GM18508 (cell line): ENCODE results near the gene CA10.

Source experiments
- ATAC-seq: cut with Tn5 transposase; IDR thresholded peaks from one replicate; pipeline ENCODE4 v1.9.1; 2021; ENCODE audit warnings: moderate number of reproducible peaks; ENCODE audit not compliant: insufficient read depth, unreplicated experiment

CA10 gene

DNA sequence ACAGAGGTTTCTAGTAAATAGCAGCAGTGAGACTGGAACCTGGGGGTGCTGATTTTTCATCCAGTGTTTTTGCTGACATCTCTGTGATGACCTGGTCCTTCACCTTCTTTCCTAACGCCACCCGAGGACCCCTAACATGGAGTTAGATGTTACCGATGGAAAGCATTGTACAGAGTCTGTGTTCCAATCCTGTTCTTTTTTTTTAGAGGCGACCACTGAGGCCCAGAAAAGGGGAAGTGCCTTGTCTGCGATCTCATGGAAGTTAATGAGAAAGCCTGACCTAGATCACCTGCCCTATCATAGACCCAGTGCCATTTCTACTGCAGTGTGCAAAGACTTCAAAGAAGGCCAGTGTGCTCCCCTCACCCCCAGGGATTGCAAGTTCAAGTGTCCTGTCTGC is 362.5 kb downstream of the CA10 start:
- no peak for ATAC-seq

DNA sequence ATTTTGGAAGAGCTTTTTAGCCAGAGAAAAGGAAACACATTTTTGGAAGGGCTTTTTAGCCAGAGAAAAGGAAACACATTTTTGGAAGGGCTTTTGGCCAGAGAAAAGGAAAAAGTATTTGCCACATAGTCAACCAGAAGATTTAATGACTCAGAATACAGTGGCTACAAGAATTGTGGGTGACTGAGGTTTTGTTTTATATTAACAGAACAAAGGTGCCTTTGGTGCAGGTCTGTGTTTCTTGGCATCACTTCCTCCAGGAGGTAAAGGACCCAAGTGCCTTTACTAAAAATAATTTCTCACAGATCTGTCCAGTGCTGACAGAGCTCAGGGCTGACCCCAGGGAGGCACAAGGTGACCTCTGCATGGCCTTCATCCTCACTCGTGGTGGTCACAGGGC is 363.1 kb downstream of the CA10 start:
- ATAC-seq, result no peak

DNA sequence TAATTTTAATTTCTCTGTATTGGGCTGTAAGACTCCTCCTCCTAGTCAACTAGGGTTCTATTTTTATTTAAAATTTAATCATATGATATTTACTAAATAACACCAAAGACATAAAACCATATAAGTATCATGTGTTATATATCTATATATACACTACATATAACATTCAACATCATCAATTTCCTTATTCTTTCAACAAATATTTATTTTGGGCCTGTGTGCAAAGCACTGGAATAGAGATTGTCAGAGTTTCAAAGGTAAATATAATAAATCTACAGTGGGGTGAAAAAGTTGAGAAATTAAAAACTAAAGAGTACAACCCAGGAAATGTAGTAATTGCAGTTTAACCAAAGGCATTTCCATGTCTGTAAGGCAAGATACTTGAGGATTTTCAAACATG is 364.0 kb downstream of the CA10 start:
- ATAC-seq, result no peak

DNA sequence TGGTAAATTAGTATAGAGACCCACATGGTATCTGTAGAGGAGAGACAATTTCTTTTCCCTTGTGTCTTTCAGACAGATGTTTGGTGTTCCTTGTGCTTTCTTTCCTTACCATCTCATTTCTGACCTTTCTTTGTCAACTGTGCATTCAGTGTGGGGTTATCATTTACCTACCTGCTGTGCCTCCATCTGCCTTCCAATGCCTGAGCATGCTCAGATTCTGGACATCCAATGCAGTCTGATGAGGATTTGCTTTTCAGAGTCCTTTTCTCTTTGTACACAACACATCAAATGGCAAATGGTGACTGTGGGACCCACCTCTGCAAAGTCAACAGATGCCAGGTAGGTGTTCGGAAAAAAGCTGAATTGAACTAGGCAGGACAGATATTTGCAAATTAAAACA is 364.8 kb downstream of the CA10 start:
- ATAC-seq, result no peak

DNA sequence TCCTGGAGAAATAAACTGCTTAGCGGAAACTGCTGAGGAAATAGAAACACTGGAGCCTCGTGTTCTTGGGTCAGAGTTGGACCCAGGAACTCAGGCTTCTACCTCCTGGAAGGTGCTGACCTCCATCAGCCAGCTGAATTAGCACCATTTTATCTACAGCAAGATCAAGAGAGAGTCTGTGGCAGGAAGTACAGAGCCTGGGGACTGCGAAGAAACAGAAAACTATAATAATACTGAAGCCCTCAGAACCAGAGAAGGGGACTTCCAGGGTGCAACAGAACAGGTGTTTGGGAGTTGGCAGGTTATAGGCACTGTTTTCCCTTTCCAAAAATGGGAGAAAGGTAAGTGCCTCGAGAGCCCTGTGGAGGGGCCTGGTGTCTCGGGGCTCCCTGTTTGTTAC is 379.7 kb downstream of the CA10 start:
- no peak for ATAC-seq

DNA sequence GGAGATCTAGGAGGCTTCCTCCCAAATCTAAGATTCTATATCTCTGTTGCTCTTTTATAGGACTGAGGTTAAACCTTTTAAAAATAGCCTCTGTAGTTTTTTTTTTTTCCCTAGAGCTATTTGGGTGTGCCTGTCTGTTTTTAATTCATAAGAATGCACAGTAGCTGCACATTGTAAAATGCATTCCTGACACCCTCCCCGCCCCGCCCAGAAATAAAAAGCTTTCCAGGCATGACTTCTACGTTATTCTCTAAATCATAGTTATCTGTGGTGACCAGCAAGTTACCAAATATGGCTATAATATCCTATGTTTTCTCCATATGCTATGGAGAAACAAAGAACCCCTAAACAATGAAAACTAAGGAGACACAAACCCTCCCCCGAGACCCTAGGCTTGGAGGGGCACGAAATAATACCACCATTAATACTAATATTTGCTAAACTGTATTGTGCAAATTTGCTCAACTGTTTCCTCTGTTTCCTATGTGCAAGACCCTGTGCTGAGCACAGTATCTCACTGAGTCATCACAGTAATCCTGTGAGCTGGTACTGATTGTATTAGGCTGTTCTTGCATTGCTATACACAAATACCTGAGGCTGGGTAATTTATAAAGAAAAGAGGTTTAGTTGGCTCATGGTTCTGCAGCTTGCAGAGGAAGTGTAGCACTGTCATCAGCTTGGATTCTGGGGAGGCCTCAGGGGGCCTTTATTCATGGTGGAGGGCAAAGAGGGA is 388.3 kb downstream of the CA10 start:
- ATAC-seq, result no peak

DNA sequence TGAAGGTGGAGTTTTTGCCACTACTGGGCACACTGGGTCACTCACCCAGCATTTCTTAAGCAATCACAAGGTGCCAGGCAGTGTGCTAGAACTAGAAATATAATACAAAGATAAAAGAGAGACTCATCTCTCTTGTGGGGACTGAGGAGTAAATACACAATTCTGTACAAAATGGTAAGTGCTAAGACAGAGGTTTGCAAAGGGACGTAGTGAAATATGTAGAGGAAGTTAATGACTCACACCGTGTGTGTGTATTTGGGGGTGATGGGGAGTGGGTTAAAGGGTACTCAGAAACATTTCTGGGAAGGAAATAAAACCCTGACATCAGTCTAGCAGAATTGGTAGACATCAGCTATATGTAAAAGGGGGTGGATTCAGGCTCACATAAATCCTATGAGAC is 389.3 kb downstream of the CA10 start:
- no peak for ATAC-seq

DNA sequence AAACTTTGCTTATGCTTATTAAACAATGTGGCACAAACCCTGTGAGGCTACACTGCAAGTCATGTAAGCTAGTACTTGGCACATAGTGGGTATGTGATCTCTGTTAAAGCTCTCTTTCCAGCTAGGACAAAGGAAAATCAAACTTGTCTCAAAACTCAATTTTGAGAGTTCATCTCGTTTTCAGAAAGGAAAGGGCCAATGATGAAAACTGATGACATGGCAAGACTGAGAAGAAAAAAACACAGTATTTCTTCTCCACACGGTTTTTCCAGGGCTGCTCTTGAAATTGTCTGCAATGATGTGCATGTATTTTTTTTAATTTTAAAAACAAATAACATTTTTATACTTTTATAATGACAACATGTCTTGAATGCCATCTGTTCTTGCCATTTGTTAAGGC is 389.8 kb downstream of the CA10 start:
- ATAC-seq, result no peak

DNA sequence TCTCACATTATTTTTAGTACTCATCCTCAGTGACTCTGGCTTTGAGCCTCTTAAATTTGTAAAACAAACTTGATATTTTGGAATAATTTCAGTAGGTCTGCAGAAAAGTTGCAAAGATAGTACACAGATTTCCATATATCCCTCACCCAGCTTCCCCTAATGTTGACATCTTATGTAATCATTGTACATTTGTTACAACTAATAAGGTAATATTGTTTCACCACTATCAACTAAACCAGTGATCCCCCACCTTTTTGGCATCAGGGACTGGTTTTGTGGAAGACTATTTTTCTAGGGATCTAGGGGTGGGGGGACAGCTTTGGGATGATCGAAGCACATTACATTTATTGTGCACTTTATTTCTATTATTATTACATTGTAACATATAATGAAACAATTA is 391.2 kb downstream of the CA10 start:
- no peak for ATAC-seq

DNA sequence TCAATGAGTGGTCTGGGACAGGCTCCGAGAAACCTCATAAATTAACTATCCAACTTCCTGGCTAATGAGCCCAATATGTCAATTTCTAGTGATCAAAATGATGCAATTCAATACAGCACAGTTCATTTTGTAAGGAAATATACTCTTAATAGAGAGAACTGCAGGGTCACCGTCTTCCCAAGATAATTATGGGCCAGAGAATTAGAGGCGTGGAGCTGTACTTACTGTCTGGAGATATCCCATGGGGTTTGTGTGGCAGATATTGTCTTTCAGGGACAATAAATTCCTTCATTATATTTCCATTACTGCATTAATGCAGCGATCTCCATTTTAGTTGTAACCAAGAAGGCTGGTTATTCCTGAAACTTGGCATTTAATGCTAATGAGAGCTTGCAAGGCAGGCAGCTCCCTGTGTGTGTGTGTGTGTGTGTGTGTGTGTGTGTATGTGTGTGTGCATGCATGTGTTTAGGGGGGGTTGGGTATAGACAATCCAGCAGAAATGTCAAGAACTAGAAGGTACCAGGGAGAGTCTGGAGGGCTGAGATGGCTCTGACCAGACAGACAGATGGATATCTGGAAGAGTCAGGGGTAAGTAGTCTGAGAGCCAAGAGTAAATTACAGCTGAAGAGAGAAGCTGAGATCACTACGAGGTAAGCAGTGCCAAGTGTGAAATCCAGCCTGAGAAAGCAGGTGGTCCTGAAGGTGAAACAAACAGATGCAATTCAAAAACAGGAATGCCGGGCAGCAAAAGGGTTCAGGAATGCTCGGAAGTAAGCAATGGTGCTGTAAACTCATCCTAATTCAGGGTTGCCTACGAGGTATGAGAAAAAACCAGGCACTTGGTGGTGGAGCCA is 393.0 kb downstream of the CA10 start:
- ATAC-seq, result no peak

DNA sequence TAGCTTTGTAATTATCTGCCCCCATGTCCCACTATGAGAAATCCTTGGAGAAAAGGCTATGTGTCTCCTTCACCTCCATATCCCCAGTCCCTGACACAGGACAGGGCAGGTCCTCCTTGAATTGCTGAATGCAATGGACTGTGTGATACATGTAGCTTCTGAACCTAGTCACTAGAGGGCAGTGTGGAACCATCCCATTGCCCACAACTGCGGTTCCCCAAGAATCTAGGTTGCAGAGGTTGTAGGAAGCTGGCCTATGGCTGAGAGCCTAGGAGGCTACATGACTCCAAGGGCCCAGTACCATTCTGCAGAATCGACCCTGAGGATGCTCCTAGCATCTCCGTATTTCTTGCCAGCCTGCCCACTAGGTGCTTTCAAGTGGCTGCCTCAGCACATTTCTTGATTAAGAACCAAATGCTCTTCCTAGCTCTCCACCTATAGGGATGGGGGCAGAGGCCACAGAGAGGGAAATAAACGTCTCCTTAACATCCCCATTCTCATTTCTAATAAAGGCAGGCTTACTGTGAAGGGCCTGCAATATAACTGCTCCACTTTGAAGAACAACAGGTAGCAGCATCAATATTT is 394.0 kb downstream of the CA10 start:
- ATAC-seq, result peak; percentile 96

DNA sequence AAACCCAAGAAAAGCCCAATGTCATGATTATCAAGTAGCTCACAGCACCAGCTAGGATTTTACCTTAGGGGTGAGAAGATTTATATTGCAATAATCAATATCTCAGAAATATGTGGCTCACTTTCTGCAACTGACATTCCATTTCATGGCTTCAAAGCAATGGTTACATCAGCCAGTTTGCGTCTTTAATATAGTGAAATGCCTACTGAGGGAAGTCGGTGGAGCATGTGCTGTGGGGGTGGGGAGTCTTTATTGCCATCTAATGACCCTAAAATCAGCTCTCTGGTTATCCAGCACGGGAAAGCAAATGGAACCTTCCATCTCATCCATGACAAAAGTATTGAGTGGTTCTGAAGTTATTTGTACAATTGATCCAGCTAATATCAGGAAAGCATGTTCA is 395.5 kb downstream of the CA10 start:
- ATAC-seq, result no peak

DNA sequence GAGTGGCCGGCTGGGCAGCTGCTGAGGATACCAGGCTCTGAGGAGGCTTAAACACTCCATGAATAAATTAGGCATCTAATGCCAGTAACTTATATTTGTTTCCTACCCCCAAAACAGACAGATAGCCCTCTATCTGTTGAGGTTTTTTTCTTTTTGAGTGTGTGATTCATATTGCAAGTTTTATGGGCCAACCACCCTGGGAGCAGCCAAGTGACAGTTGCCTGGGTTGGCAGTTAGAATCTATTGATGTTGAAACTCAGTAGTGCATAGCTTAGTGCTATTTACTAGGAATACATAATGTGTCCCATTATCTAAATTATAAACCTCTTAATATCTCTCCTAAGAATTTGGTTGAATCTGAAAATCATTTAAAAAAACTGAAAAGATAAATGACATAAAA is 397.4 kb downstream of the CA10 start:
- ATAC-seq, result no peak

DNA sequence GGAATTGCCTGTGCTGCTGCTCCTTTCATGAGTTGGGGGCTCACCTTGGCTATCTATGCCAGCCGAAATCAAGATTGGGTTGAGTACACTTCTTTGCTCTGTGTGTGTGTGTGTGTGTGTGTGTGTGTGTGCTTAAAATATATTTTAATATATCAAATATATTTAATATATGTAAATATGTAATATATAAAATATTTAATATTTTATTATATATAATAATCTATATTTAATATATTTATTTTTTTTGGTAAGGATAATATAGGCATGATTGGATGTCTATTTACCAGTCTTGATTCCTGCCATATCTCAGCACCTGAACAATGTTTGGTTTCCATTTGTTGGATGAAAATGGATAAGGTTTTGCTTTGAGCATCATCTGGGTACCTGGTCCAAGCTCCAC is 399.3 kb downstream of the CA10 start:
- ATAC-seq, result no peak

DNA sequence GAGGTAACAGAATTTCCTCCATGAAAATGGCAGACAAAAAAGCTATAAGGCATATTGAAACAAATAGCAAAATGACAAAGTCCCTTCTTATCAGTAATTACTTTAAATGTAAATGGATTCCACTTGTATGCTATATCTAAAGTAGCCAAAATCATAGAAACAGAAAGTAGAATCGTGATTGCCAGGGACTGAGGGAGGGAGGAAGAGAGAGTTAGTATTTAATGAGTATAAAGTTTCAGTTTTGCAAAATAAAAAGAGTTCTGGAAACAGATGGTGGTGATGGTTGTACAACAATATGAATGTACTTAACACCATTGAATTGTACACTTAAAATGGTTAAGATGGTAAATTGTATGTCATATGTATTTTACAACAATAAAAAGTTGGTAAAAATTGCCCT is 407.4 kb downstream of the CA10 start:
- ATAC-seq, result no peak

DNA sequence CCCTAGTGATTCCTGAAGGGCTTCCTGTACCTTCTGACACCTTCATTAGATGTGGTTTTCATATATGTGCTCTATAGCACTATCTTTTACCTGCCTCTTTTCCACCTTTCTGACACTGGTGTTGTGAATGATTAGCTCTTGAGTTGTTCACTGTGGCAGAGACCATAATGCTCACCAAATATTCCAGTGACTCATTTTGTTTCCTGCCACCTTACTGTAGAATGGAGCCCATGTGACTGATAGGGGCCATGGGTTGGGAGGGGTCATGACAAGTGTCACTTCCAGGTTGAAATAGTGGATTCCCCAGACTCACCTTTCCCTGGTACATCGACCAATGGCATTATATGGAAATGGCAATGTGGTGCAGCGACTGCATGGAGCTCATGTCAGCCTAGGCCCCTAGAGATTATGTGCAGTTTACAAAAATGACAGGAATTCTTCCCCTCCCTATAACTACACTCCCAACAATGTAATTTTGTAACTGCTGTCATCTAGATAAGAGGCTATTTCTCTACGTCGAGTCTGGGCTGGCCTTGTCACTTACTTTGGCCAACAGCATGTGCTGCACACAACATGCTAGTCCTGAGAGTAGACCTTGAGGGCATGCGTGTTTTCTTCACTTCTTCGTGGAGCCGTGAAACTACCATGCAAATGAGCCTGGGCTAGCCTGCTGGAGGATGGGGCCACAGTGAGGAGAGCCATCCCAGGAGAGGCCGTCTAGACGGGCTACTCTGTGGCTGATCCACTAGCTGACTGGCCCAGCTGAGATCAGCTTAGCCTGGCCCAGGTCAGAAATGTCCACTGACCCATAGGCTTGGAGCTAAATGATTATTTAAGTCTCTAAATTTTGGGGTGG is 409.5 kb downstream of the CA10 start:
- ATAC-seq, result no peak

DNA sequence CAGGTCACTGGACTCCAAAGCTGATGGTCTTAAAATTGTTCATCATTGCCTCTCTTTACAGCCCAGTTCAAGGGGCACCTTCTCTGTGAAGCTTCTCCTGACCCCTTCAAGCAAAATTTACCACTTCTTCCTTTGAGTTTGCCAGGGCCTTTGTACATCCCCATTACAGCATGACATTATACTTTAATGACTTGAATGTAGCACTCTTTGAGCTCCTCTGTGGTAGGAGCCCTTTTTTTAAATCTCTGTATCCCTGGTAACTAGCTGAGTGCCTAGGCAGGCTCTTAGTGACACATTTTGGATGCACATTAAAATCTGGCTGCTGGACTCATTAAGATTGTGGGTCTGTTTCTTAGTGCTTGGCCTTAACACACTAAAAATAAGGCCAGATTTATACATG is 412.1 kb downstream of the CA10 start:
- ATAC-seq, result no peak

DNA sequence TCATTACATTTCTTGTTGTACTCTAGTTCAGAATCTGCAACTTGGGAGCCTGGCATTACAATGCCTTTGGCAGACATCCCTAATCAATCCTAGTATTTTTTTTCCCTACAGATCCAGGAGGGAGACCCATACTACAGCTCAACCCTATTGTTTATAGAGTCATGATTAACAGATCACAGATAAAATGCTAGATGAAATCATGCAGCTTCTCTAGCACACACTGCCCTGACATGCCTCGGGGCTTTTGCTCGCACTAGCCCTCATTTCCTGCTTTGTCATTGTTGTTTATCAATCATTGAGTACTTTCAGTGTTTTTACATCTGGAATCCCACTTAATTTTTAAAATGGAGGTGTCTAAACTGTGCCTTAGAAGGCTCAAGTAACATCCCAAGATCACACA is 412.5 kb downstream of the CA10 start:
- no peak for ATAC-seq

DNA sequence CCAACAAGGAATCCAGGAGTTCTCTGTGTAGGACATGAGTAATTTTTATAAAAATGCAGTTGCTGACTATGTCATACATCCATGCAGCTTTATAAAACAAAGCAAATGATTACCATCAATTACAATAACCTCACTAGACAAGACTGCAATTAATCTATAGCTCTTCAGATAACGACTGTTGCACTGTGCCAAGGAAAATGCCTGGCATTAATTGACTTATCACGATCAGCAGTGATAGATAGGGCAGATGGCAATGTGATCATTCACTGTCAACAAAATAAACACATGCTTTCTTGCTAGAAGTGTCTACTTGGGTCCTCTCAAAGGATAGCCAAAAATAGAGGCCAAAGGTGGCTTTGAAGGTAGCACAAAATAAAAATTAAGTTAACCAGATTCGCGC is 415.0 kb downstream of the CA10 start:
- ATAC-seq, result no peak

DNA sequence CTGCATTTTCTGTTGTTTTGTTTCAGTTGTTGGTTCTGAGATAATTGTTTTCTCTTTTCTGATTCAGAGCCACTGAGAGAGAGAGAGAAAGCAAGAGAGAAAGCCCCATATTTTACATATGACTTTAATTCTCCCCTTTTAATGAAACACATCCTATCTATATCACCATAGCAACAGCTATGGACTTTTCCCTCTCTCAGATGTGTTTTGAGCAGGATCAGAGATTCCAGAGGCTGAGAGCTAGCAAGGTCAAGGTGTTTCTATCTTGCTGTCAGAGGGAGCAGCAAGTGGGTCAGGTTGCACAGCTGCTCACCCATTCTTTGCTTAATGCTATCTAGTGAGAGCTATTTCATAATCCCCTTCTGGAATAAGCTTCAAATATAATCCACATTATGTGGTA is 415.9 kb downstream of the CA10 start:
- ATAC-seq, result no peak

DNA sequence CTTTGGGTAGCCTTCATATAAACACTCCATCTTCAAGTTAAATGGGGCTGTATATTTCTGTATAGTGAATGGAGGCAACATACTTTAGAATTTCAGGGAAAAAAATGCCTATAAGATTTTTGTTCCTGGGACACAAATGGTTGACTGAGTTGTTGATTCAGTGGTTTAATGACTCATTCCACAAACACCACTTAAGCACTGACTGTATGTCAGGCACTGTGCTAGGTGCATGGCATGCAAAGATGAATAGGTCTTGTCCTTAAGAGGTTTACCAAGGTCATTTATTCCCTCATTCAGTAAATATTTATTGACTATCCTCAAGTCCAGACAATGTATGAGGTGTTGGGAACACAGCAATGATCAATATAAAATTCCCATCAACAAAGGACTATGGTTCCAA is 417.1 kb downstream of the CA10 start:
- ATAC-seq, result no peak
